Measurements from ENCODE around the gene OSBP2.

- TF ChIP-seq CTCF (IDR thresholded peaks at IDR 0.05) = no peak
- no peak for TF ChIP-seq EZH2phosphoT487 (IDR thresholded peaks at IDR 0.05)
- TF ChIP-seq EZH2 (IDR thresholded peaks at IDR 0.05) = no peak
Observed at GRCh38 chr22:30889996-30890480, 195.4 kb downstream of the OSBP2 start.

Data from neural progenitor cell (in vitro differentiated cells).